Testis (tissue), 2 donors: Measurements from ENCODE around the gene KIF4B.

Experiments
- CTCF ChIP-seq, 3 experiments: fragments of 450-650 bp in 2 of 3; fragments of 200-600 bp in 1 of 3; sonication (generic) in 1 of 3; IDR thresholded peaks; one replicate each; pipeline ENCODE4 v1.5.1; 2016 to 2019; ENCODE audit warnings: antibody characterized with exemption in 3 of 3, mild to moderate bottlenecking in 2 of 3, moderate library complexity in 1 of 3
- POLR2A ChIP-seq: fragments of 450-650 bp; IDR thresholded peaks from one replicate; pipeline ENCODE4 v1.6.1; 2017; ENCODE audit warnings: antibody characterized with exemption, mild to moderate bottlenecking, moderate library complexity

GRCh38 chr5:154989626-154990025 lies 23.9 kb upstream of the KIF4B start:
- TF ChIP-seq CTCF (IDR thresholded peaks at IDR 0.05) (no peak), POLR2A (no peak)
